Measurements from ENCODE around the gene FOXJ3.

GRCh38 chr1:42163536-42164503, 171.2 kb downstream of the FOXJ3 start:
- TF ChIP-seq POLR2AphosphoS5 (IDR thresholded peaks at IDR 0.05; ENCODE audit: low read depth, low read length): no peak
- no peak for TF ChIP-seq POLR2A (IDR thresholded peaks at IDR 0.05; ENCODE audit: low read depth, low read length)
- TF ChIP-seq PAX5 (IDR thresholded peaks at IDR 0.05; ENCODE audit: insufficient read depth, low read length, severe bottlenecking): no peak
